H1 (cell line): ENCODE data around the gene ITGB4. TPM values are rescaled to one million over a fixed set of nuclear protein-coding genes. Genes with fewer than 3 reads are reported as not detected.

ENCODE experiments used
- ASH2L ChIP-seq: fragments of 200-600, 300-600 bp; sonication (generic); IDR thresholded peaks from one replicate; pipeline ENCODE4 v1.7.1; 2017; ENCODE audit warnings: low read length
- BACH1 ChIP-seq: IDR thresholded peaks from 2 replicates; pipeline ENCODE4 v1.6.1; 2012; ENCODE audit warnings: low read length, improper control_type of control experiment
- E2F6 ChIP-seq: IDR thresholded peaks from 2 replicates; pipeline ENCODE4 v1.6.1; 2012; ENCODE audit warnings: inconsistent platforms
- EP300 ChIP-seq, 2 experiments: IDR thresholded peaks; 1 replicate in 1 of 2; 2 replicates in 1 of 2; pipeline ENCODE4 v1.6.1; 2011 to 2012; ENCODE audit warnings: low read depth in 2 of 2, low read length in 2 of 2, mild to moderate bottlenecking in 2 of 2, borderline replicate concordance in 1 of 2, inconsistent platforms in 1 of 2, moderate library complexity in 1 of 2
- HDAC2 ChIP-seq, 2 experiments: fragments of 300-600 bp in 1 of 2; sonication (generic) in 1 of 2; IDR thresholded peaks; 2 replicates each; pipeline ENCODE4 v1.6.1; 2011 to 2012; ENCODE audit warnings: low read depth in 2 of 2, low read length in 2 of 2, mild to moderate bottlenecking in 2 of 2, moderate library complexity in 2 of 2, borderline replicate concordance in 1 of 2, inconsistent platforms in 1 of 2
- NANOG ChIP-seq: IDR thresholded peaks from 2 replicates; pipeline ENCODE4 v1.6.1; 2011; ENCODE audit warnings: low read length, low read depth, mild to moderate bottlenecking, inconsistent platforms; ENCODE audit not compliant: insufficient read depth, poor library complexity, severe bottlenecking
- POLR2A ChIP-seq, 2 experiments: IDR thresholded peaks; 1 replicate in 1 of 2; 2 replicates in 1 of 2; pipeline ENCODE4 v1.6.1; 2011; ENCODE audit warnings: low read depth in 2 of 2, low read length in 2 of 2, mild to moderate bottlenecking in 2 of 2; ENCODE audit errors: control extremely low read depth in 1 of 2
- POLR2AphosphoS5 ChIP-seq: IDR thresholded peaks from 2 replicates; pipeline ENCODE4 v1.6.1; 2011; ENCODE audit warnings: low read depth, low read length
- RNF2 ChIP-seq: fragments of 200-900, 300-1000 bp; sonication (generic); IDR thresholded peaks from 2 replicates; pipeline ENCODE4 v1.7.1; 2016; ENCODE audit warnings: borderline replicate concordance, low read depth, mild to moderate bottlenecking, antibody characterized with exemption, low read length; ENCODE audit not compliant: poor library complexity, severe bottlenecking; ENCODE audit errors: missing control alignments
- SP4 ChIP-seq: IDR thresholded peaks from 2 replicates; pipeline ENCODE4 v1.6.1; 2012; ENCODE audit warnings: low read length, inconsistent platforms
- SUZ12 ChIP-seq: fragments of 200-600 bp; sonication (generic); IDR thresholded peaks from 2 replicates; pipeline ENCODE4 v1.6.1; 2012; ENCODE audit warnings: mild to moderate bottlenecking, inconsistent platforms, low read length, moderate library complexity, mixed read lengths
- TCF12 ChIP-seq: IDR thresholded peaks from 2 replicates; pipeline ENCODE4 v1.6.1; 2011; ENCODE audit warnings: low read depth, mild to moderate bottlenecking, low read length
- polyA plus RNA-seq, 7 experiments: library from polyadenylated mRNA; depleted of rRNA in 3 of 7; stranded (reverse) in 5 of 7; unstranded in 2 of 7; fragments of >200 nt in 5 of 7; fragments of 200-250 nt in 2 of 7; gene quantifications; 1 replicate in 5 of 7; 2 replicates in 1 of 7; 4 replicates in 1 of 7; pipeline versions ENCODE4 v1.2.1 to v1.2.3, GENCODE V29; 2011 to 2013; ENCODE audit warnings: missing spikeins in 2 of 7, mixed read lengths in 2 of 7
- total RNA-seq: library from RNA; stranded (reverse); fragmentation: NEBNext Ultra II Directional; extraction: Animal tissue kit (Norgen Biotek cat#: 25700); gene quantifications from 2 replicates; pipeline ENCODE4 v1.2.1, GENCODE V29; 2021

Gene ITGB4
- total and polyA plus RNA-seq, 2 of the 8 experiments (the other 6 are each of a cell fraction or from before 2014, with no cell fraction given), result 5.2 to 5.6 TPM

- TF ChIP-seq EP300 (IDR thresholded peaks at IDR 0.05; ENCODE audit: borderline replicate concordance in 1 of 2, low read depth in 2 of 2, low read length in 2 of 2) (no peak), SP4 (no peak), NANOG (no peak), E2F6 (peak; percentile 78), TCF12 (0 out of 2 replicates have a peak, but pooled peaks have one; percentile 22), RNF2 (no peak), SUZ12 (no peak), ASH2L (peak; percentile 46), HDAC2 (IDR thresholded peaks at IDR 0.05; ENCODE audit: borderline replicate concordance in 1 of 2, low read depth in 2 of 2, low read length in 2 of 2) (peak in 1 of 2 experiments; percentile 10; a peak in 1 of 4 replicates), POLR2AphosphoS5 (no peak), BACH1 (no peak), POLR2A (IDR thresholded peaks at IDR 0.05; ENCODE audit: control extremely low read depth in 1 of 2, low read depth in 2 of 2, low read length in 2 of 2) (peak in 1 of 2 experiments; percentile 31; a peak in 1 of 3 replicates)
- TF ChIP-seq, all 59 proteins: peak for 18
These were observed 32.5 kb downstream of the ITGB4 start (continued) for GRCh38 chr17:75753514-75754377.
